Stomach (tissue), 9 donors: ENCODE results near the gene TSPAN11. TPM values are rescaled to one million over a fixed set of nuclear protein-coding genes. Genes with fewer than 3 reads are reported as not detected.

Source experiments
- DNase-seq, 2 donors: peaks; one replicate each; pipeline versions ENCODE4 v3.0.0 to v3.0.0-alpha.2; 2013 to 2019
- H3K27ac ChIP-seq, 5 donors: fragments of 200-600 bp in 4 of 5; sonication (generic) in 4 of 5; one replicate each; pipeline ENCODE4 v1.5.1; 2013 to 2019; ENCODE audit warnings: mild to moderate bottlenecking in 1 of 5, moderate library complexity in 1 of 5
- H3K27me3 ChIP-seq, 3 donors: fragments of 200-600 bp; sonication (generic); one replicate each; pipeline ENCODE4 v1.5.1; 2017 to 2019; ENCODE audit warnings: mixed run types in 1 of 3
- H3K36me3 ChIP-seq, 4 donors: fragments of 200-600 bp; sonication (generic); 1 replicate in 3 of 4; 2 replicates in 1 of 4; pipeline ENCODE4 v1.5.1; 2016 to 2019
- H3K4me1 ChIP-seq, 4 donors: fragments of 200-600 bp; sonication (generic); one replicate each; pipeline ENCODE4 v1.5.1; 2016 to 2019
- H3K4me3 ChIP-seq, 4 donors: fragments of 200-600 bp; sonication (generic) in 3 of 4; one replicate each; pipeline ENCODE4 v1.5.1; 2016 to 2019; ENCODE audit warnings: mild to moderate bottlenecking in 1 of 4
- H3K9me3 ChIP-seq, 4 donors: fragments of 200-600 bp; sonication (generic); one replicate each; pipeline ENCODE4 v1.5.1; 2016 to 2019
- CTCF ChIP-seq, 7 experiments: fragments of 450-650 bp in 4 of 7; fragments of 200-600 bp in 3 of 7; sonication (generic) in 3 of 7; IDR thresholded peaks; one replicate each; pipeline ENCODE4 v1.5.1; 2016 to 2019; ENCODE audit warnings: antibody characterized with exemption in 7 of 7, control low read depth in 2 of 7, mild to moderate bottlenecking in 1 of 7
- EP300 ChIP-seq: sonication (generic); formaldehyde crosslinking; IDR thresholded peaks from one replicate; pipeline ENCODE4 v1.6.1; 2017; ENCODE audit warnings: antibody characterized with exemption
- POLR2A ChIP-seq, 4 donors: fragments of 450-650 bp; IDR thresholded peaks; one replicate each; pipeline ENCODE4 v1.6.1; 2016; ENCODE audit warnings: antibody characterized with exemption in 4 of 4, control low read depth in 2 of 4, mild to moderate bottlenecking in 1 of 4, moderate library complexity in 1 of 4
- POLR2AphosphoS5 ChIP-seq, 3 donors: sonication (generic); formaldehyde crosslinking; IDR thresholded peaks; one replicate each; pipeline ENCODE4 v1.6.1; 2016; ENCODE audit warnings: antibody characterized with exemption in 3 of 3
- WGBS, 5 donors: extraction: QIAGEN DNeasy Blood & Tissue Kit in 3 of 5; methylation state at CpG; one replicate each; pipeline versions ENCODE4 v1.1.5 to v1.1.7; 2013 to 2018; 5-methylcytosine and 5-hydroxymethylcytosine counted together
- intact Hi-C: fragments of 100-400 bp; cut with DNase I; formaldehyde crosslinking; loops from one replicate; pipeline ENCODE4 v1.15.1; 2023; ENCODE audit warnings: low total_unique reads
- polyA plus RNA-seq, 3 donors: library from polyadenylated mRNA; stranded (reverse); fragments of 200-250 nt; gene quantifications; one replicate each; pipeline ENCODE4 v1.2.3, GENCODE V29; 2013
- total RNA-seq, 5 donors: library from RNA; depleted of rRNA; stranded (reverse); fragments of >200 nt; gene quantifications; one replicate each; pipeline versions ENCODE4 v1.1.0 to v1.2.3, GENCODE V29; 2014 to 2016
- donor health status: healthy with polysubstance abuse.
- donor health status: Bipolar disorder and iron deficiency.
- donor health status: healthy.

The TSPAN11 gene
- total and polyA plus RNA-seq, 8 donors: under 0.01 to 5.5 (median 1.3) TPM

- H3K4me1 ChIP-seq: no peaks in the 10 kb centered on the region
- intact Hi-C loops: no loop called here
- TF ChIP-seq POLR2AphosphoS5 (IDR thresholded peaks at IDR 0.05) (no peak), CTCF (IDR thresholded peaks at IDR 0.05) (no peak), POLR2A (IDR thresholded peaks at IDR 0.05) (no peak), EP300 (no peak)
- 95 to 100% (median 100%) methylated on average over 1 of the region's 1 CpG for WGBS, 5 donors
- DNase-seq: no peak
- H3K27me3 ChIP-seq: no peaks in the 10 kb centered on the region
- no peak overlapping the region for H3K27ac ChIP-seq
- no peak overlapping the region for H3K4me3 ChIP-seq
- H3K9me3 ChIP-seq: no peaks in the 10 kb centered on the region
- no peaks in the 10 kb centered on the region for H3K36me3 ChIP-seq
Observed at GRCh38 chr12:31037028-31037427, 110.5 kb downstream of the TSPAN11 start.

GRCh38 chr12:31037931-31038330 lies 111.4 kb downstream of the TSPAN11 start:
- Histone ChIP-seq H3K4me3 (no peak overlapping the region), H3K27ac (no peak overlapping the region), H3K36me3 (no peaks in the 10 kb centered on the region), H3K27me3 (no peaks in the 10 kb centered on the region), H3K9me3 (no peaks in the 10 kb centered on the region), H3K4me1 (no peaks in the 10 kb centered on the region)
- TF ChIP-seq POLR2A (IDR thresholded peaks at IDR 0.05) (no peak), EP300 (no peak), POLR2AphosphoS5 (IDR thresholded peaks at IDR 0.05) (no peak), CTCF (IDR thresholded peaks at IDR 0.05) (no peak)
- no peak for DNase-seq
- 76 to 100% (median 87%) methylated on average over 2 of the region's 2 CpGs for WGBS, 5 donors
- intact Hi-C loops: no loop called here

- no peaks in the 10 kb centered on the region for H3K9me3 ChIP-seq
- 87 to 95% (median 90%) methylated on average over 8 of the region's 8 CpGs for WGBS, 5 donors
Observed at GRCh38 chr12:31041033-31041564, 114.6 kb downstream of the TSPAN11 start.

More at GRCh38 chr12:31041033-31041564, 114.6 kb downstream of the TSPAN11 start:
- H3K27ac ChIP-seq: no peak overlapping the region
- no peak overlapping the region for H3K4me3 ChIP-seq
- intact Hi-C loops: no loop called here
- H3K4me1 ChIP-seq: no peaks in the 10 kb centered on the region
- H3K27me3 ChIP-seq: no peaks in the 10 kb centered on the region
- DNase-seq: no peak
- TF ChIP-seq POLR2A (IDR thresholded peaks at IDR 0.05): no peak
- TF ChIP-seq CTCF (IDR thresholded peaks at IDR 0.05): no peak
- TF ChIP-seq EP300: no peak
- TF ChIP-seq POLR2AphosphoS5 (IDR thresholded peaks at IDR 0.05): no peak
- H3K36me3 ChIP-seq: no peaks in the 10 kb centered on the region

Other genes with a start within 250 kb of the TSPAN11 start
- 100 to 1,000 TPM in 1 of 5 donors, 10 to 100 TPM in 4; 15.8 to 184 (median 64.9) TPM for gene IPO8, start 230.9 kb upstream of the TSPAN11 start, total RNA-seq
- gene IPO8, start 230.9 kb upstream of the TSPAN11 start, polyA plus RNA-seq: 10 to 100 TPM in 2 of 3 donors, 1 to 10 TPM in 1; 8.9 to 14.8 (median 13.5) TPM
- gene CAPRIN2, start 171.8 kb upstream of the TSPAN11 start, total RNA-seq: 100 to 1,000 TPM in 2 of 5 donors, 10 to 100 TPM in 3; 22.0 to 154 (median 39.3) TPM
- gene CAPRIN2, start 171.8 kb upstream of the TSPAN11 start, polyA plus RNA-seq: 10 to 100 TPM in 1 of 3 donors, 1 to 10 TPM in 2; 6.7 to 13.4 (median 8.7) TPM
- gene DDX11, start 147.1 kb downstream of the TSPAN11 start, total RNA-seq: 100 to 1,000 TPM in 1 of 5 donors, 10 to 100 TPM in 4; 17.3 to 104 (median 38.3) TPM
- 10 to 100 TPM in 2 of 3 donors, 1 to 10 TPM in 1; 9.1 to 15.3 (median 12.2) TPM for gene DDX11, start 147.1 kb downstream of the TSPAN11 start, polyA plus RNA-seq